ENCODE data around the gene SPAG16.
A peak's percentile ranks its signal among the peaks of the same experiment; 100 is the strongest.

The SPAG16 gene

DNA sequence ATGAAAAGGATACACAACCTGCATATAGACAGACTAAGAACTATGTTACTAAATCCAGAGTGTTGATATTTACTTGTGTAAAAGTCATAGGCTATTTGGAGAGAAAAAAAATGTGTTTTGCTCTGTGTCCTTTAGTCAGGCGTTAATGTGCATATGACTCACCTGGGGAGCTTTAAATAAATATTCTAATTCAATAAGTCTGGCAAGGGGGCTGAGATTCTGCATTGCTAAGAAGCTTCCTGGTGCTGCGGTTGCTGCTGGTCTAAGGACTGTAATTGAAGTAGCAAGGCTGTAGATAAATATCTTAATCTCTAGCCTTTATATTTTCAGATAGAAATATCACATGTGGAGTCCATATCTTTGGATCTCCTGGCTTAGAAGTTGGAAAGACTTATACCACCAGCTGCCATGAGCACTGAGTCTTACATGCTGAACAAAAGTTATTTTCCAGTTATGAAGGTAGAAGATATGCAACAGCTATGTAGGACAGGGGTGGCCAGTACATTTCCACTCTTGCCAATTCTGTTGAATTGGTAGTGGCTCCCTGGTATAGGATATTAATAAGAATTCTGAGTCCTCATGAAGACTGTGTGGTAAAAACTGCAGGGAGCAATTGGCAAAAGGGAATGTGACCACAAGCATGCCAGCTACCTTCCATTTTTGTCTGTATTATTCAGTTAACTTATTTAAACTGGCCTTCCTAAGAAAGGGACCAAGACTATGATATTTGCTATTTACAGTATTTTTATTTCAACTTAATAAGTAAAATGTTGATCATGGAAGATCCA, 4.8 kb downstream of the SPAG16 start:
- no peak for TF ChIP-seq TEAD4 (IDR thresholded peaks at IDR 0.05)
- TF ChIP-seq EGR1 (IDR thresholded peaks at IDR 0.05) = no peak
- TF ChIP-seq TCF12 (IDR thresholded peaks at IDR 0.05; ENCODE audit: low read depth) = no peak
- no peak for TF ChIP-seq FOXM1 (IDR thresholded peaks at IDR 0.05; ENCODE audit: borderline replicate concordance, low read depth)
- no peak for TF ChIP-seq EP300 (IDR thresholded peaks at IDR 0.05; ENCODE audit: borderline replicate concordance)
- TF ChIP-seq ZBTB7A (IDR thresholded peaks at IDR 0.05; ENCODE audit: low read depth) = no peak
- no peak for TF ChIP-seq TAF1 (IDR thresholded peaks at IDR 0.05; ENCODE audit: low read depth)
- TF ChIP-seq RAD21 (IDR thresholded peaks at IDR 0.05; ENCODE audit: low read depth) = no peak
- TF ChIP-seq YY1 (IDR thresholded peaks at IDR 0.05; ENCODE audit: low read depth) = no peak
- TF ChIP-seq, protein P1, sequence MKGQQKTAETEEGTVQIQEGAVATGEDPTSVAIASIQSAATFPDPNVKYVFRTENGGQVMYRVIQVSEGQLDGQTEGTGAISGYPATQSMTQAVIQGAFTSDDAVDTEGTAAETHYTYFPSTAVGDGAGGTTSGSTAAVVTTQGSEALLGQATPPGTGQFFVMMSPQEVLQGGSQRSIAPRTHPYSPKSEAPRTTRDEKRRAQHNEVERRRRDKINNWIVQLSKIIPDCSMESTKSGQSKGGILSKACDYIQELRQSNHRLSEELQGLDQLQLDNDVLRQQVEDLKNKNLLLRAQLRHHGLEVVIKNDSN (IDR thresholded peaks at IDR 0.05) = no peak
- no peak for TF ChIP-seq CEBPB (IDR thresholded peaks at IDR 0.05)
- TF ChIP-seq, protein P2, sequence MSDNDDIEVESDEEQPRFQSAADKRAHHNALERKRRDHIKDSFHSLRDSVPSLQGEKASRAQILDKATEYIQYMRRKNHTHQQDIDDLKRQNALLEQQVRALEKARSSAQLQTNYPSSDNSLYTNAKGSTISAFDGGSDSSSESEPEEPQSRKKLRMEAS (IDR thresholded peaks at IDR 0.05) = no peak
- TF ChIP-seq, protein P3, sequence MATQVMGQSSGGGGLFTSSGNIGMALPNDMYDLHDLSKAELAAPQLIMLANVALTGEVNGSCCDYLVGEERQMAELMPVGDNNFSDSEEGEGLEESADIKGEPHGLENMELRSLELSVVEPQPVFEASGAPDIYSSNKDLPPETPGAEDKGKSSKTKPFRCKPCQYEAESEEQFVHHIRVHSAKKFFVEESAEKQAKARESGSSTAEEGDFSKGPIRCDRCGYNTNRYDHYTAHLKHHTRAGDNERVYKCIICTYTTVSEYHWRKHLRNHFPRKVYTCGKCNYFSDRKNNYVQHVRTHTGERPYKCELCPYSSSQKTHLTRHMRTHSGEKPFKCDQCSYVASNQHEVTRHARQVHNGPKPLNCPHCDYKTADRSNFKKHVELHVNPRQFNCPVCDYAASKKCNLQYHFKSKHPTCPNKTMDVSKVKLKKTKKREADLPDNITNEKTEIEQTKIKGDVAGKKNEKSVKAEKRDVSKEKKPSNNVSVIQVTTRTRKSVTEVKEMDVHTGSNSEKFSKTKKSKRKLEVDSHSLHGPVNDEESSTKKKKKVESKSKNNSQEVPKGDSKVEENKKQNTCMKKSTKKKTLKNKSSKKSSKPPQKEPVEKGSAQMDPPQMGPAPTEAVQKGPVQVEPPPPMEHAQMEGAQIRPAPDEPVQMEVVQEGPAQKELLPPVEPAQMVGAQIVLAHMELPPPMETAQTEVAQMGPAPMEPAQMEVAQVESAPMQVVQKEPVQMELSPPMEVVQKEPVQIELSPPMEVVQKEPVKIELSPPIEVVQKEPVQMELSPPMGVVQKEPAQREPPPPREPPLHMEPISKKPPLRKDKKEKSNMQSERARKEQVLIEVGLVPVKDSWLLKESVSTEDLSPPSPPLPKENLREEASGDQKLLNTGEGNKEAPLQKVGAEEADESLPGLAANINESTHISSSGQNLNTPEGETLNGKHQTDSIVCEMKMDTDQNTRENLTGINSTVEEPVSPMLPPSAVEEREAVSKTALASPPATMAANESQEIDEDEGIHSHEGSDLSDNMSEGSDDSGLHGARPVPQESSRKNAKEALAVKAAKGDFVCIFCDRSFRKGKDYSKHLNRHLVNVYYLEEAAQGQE (IDR thresholded peaks at IDR 0.05; ENCODE audit: low read depth) = no peak
- TF ChIP-seq CREB1 (IDR thresholded peaks at IDR 0.05; ENCODE audit: low read depth) = no peak
- no peak for TF ChIP-seq NFIC (IDR thresholded peaks at IDR 0.05)

DNA sequence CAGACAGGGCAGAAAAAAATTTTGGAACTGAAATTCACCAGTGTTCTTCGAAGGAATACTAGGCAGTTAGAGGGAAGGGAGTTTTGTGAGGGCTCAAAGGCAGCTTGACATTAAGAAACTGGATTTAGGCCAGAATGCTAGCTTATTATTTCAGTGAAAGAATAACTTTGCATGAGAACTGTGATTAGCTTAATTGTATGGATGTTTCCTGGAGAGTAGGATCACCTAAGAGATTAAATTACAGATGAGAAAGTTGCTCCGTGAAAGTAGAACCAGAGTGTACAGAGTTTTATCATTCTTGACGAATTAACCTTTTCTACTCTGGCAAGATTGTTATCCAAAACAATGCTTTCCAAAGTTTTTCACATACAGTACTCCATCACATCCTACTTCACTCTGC, 6.2 kb downstream of the SPAG16 start:
- TF ChIP-seq EGR1 (IDR thresholded peaks at IDR 0.05) (no peak), TEAD4 (IDR thresholded peaks at IDR 0.05) (no peak), YY1 (IDR thresholded peaks at IDR 0.05; ENCODE audit: low read depth) (no peak), TCF12 (IDR thresholded peaks at IDR 0.05; ENCODE audit: low read depth) (no peak), CREB1 (IDR thresholded peaks at IDR 0.05; ENCODE audit: low read depth) (no peak), EP300 (IDR thresholded peaks at IDR 0.05; ENCODE audit: borderline replicate concordance) (no peak), RAD21 (IDR thresholded peaks at IDR 0.05; ENCODE audit: low read depth) (no peak)
- TF ChIP-seq, protein P3 (IDR thresholded peaks at IDR 0.05; ENCODE audit: low read depth) = no peak

DNA sequence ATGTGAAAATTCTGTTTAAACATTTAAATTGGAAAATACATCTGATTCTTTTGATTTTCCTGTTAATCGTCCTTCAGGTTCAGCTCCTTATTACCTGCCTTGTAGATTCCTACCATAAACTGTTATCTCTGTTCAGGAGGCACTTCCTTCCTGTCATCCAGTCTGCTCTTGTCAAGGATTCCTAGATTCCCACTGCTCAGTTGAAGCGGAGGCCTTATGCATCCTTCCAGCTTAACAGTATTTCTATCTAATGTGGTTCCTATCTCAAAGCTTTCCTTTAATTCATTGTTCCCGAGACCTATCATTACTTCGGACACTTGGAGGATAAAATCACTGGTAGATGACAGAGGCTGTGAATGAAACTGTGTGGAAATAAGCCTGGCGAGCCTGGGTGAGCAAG, 12.0 kb downstream of the SPAG16 start:
- TF ChIP-seq RAD21 (IDR thresholded peaks at IDR 0.05; ENCODE audit: low read depth) (no peak), EP300 (IDR thresholded peaks at IDR 0.05; ENCODE audit: borderline replicate concordance) (no peak), TCF12 (IDR thresholded peaks at IDR 0.05; ENCODE audit: low read depth) (no peak), CREB1 (IDR thresholded peaks at IDR 0.05; ENCODE audit: low read depth) (no peak), ZBTB7A (IDR thresholded peaks at IDR 0.05; ENCODE audit: low read depth) (no peak), TEAD4 (IDR thresholded peaks at IDR 0.05) (no peak), FOXM1 (IDR thresholded peaks at IDR 0.05; ENCODE audit: borderline replicate concordance, low read depth) (no peak), NFIC (IDR thresholded peaks at IDR 0.05) (no peak), YY1 (IDR thresholded peaks at IDR 0.05; ENCODE audit: low read depth) (no peak), CEBPB (IDR thresholded peaks at IDR 0.05) (no peak), EGR1 (IDR thresholded peaks at IDR 0.05) (no peak), TAF1 (IDR thresholded peaks at IDR 0.05; ENCODE audit: low read depth) (no peak)
- TF ChIP-seq, protein P3 (IDR thresholded peaks at IDR 0.05; ENCODE audit: low read depth) = no peak
- TF ChIP-seq, protein P2 (IDR thresholded peaks at IDR 0.05) = no peak
- TF ChIP-seq, protein P1 (IDR thresholded peaks at IDR 0.05) = no peak

DNA sequence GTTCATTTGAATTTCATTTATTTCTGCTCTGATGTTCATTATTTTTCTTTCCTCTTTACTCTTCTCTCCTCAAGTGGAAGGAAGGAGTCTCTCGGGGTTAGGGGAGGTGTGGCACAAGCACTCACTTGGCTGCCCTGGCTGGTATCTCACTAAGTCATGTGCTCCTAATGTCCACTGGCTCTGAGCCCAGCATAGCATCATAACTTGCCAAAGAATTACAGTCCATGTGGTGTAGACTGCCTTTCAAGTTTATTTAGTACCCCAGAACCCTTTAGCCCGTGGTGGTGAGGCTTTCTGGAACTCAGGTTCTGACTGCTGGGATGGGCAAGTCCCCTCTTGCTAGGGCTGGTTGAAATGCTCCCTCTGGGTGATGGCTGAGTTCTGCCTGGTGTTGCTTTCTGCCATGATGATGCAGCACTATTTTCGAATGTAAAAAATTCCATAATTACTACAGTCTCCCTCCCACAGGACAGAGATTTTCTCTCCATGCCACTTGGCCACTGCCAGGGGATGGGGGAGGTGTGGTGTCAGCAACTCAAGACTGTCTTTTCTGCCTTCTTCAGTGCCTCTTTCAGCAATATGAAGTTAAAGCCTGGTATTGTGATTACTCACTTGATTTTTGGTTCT, 22.2 kb downstream of the SPAG16 start:
- TF ChIP-seq NFIC (IDR thresholded peaks at IDR 0.05) = 0 out of 2 replicates have a peak, but pooled peaks have one; percentile 15
- no peak for TF ChIP-seq TCF12 (IDR thresholded peaks at IDR 0.05; ENCODE audit: low read depth)

All from Ishikawa (cell line).